HCT116 (cell line): ENCODE measurements around the gene TNFSF9. TPM values are rescaled to one million over a fixed set of nuclear protein-coding genes. Genes with fewer than 3 reads are reported as not detected.
A peak's percentile ranks its signal among the peaks of the same experiment; 100 is the strongest.

Experiments
- ATAC-seq: fragments of 200-7000 bp; cut with Tn5 transposase; 2 replicates; pipeline ENCODE4 v1.9.1; 2020; ENCODE audit warnings: mild to moderate bottlenecking, moderate library complexity
- BruUV-seq: library from RNA; stranded (reverse); fragments of 400-500 nt; replicated peaks from 2 replicates; lab custom pipeline; 2021; lab: Mats Ljungman, UMichigan
- CTCF ChIA-PET: fragments of 300-600 bp; sonication (Branson Sonifier 250); formaldehyde crosslinking; loops from one replicate; lab custom pipeline; 2021; ENCODE audit warnings: antibody characterized with exemption; lab: Charles Lee
- POLR2A ChIA-PET: fragments of 300-600, 350-600 bp; sonication (Branson Sonifier 250); formaldehyde crosslinking; loops from one replicate; lab custom pipeline; 2021; ENCODE audit warnings: antibody characterized with exemption; lab: Charles Lee
- RAD21 ChIA-PET, 2 experiments: fragments of 300-600 bp; sonication (Branson Sonifier 250); formaldehyde crosslinking; loops; one replicate each; lab custom pipeline; 2023; ENCODE audit warnings: low total read pairs in 2 of 2; ENCODE audit not compliant: uncharacterized antibody in 2 of 2, unreplicated experiment in 2 of 2, low non-redundant PET in 1 of 2; lab: Charles Lee
- DNase-seq: peaks from one replicate; pipeline ENCODE4 v3.0.0-alpha.2; 2010; ENCODE audit warnings: low read depth, low spot score
- H2AFZ ChIP-seq: fragments of 200-600 bp; shearing (Covaris generic), sonication (generic); 2 replicates; pipeline ENCODE4 v1.6.1; 2017; ENCODE audit warnings: low read depth, mixed run types, mixed read lengths, antibody characterized with exemption, low read length; ENCODE audit not compliant: poor library complexity, severe bottlenecking
- H3K27ac ChIP-seq: 2 replicates; pipeline ENCODE4 v1.5.1; 2012; ENCODE audit warnings: low read depth, low read length
- H3K27me3 ChIP-seq: fragments of 200-600 bp; sonication (generic); 2 replicates; pipeline ENCODE4 v1.6.1; 2016; ENCODE audit warnings: mixed run types, low read length, mixed read lengths; ENCODE audit not compliant: insufficient read depth
- H3K36me3 ChIP-seq, 2 experiments: fragments of 200-500 bp in 1 of 2; fragments of 200-600 bp in 1 of 2; sonication (Bioruptor generic) in 1 of 2; sonication (generic) in 1 of 2; 2 replicates each; pipeline versions ENCODE4 v1.5.1 to v1.6.1; 2014 to 2016; ENCODE audit warnings: low read length in 2 of 2, inconsistent platforms in 1 of 2, mixed read lengths in 1 of 2, mixed run types in 1 of 2; ENCODE audit not compliant: insufficient read depth in 2 of 2, control insufficient read depth in 1 of 2
- H3K4me1 ChIP-seq, 2 experiments: fragments of 200-600 bp in 1 of 2; sonication (generic) in 1 of 2; 2 replicates each; pipeline versions ENCODE4 v1.5.1 to v1.6.1; 2012 to 2017; ENCODE audit warnings: low read length in 2 of 2, inconsistent platforms in 1 of 2, mild to moderate bottlenecking in 1 of 2, mixed read lengths in 1 of 2, mixed run types in 1 of 2, moderate library complexity in 1 of 2; ENCODE audit not compliant: insufficient read depth in 2 of 2, control insufficient read depth in 1 of 2
- H3K4me2 ChIP-seq: fragments of 200-600 bp; sonication (generic); 2 replicates; pipeline ENCODE4 v1.6.1; 2017; ENCODE audit warnings: mixed run types, low read length, mixed read lengths
- H3K4me3 ChIP-seq, 2 experiments: fragments of 200-600 bp in 1 of 2; sonication (generic) in 1 of 2; replicated peaks in 1 of 2; 2 replicates each; pipeline ENCODE4 v1.5.1; 2011 to 2016; ENCODE audit warnings: low read length in 2 of 2, control low read depth in 1 of 2, low read depth in 1 of 2, mild to moderate bottlenecking in 1 of 2, mixed read lengths in 1 of 2, mixed run types in 1 of 2
- H3K79me2 ChIP-seq: fragments of 200-600 bp; sonication (generic); 2 replicates; pipeline ENCODE4 v1.6.1; 2017; ENCODE audit warnings: mild to moderate bottlenecking, mixed run types, low read length, moderate library complexity, mixed read lengths; ENCODE audit not compliant: insufficient read depth
- H3K9ac ChIP-seq: fragments of 200-600 bp; sonication (generic); 2 replicates; pipeline ENCODE4 v1.6.1; 2016; ENCODE audit warnings: low read length, mixed read lengths
- H3K9me2 ChIP-seq: fragments of 200-600 bp; sonication (generic), shearing (Covaris generic); 2 replicates; pipeline ENCODE4 v1.6.1; 2017; ENCODE audit warnings: mixed run types, mild to moderate bottlenecking, moderate library complexity; ENCODE audit not compliant: insufficient read depth
- H3K9me3 ChIP-seq, 2 experiments: fragments of 200-500 bp in 1 of 2; fragments of 200-600 bp in 1 of 2; sonication (Bioruptor generic) in 1 of 2; sonication (generic) in 1 of 2; 2 replicates each; pipeline ENCODE4 v1.6.1; 2014 to 2017; ENCODE audit warnings: low read length in 2 of 2, mixed read lengths in 2 of 2, inconsistent platforms in 1 of 2, low read depth in 1 of 2, mild to moderate bottlenecking in 1 of 2, mixed run types in 1 of 2, moderate library complexity in 1 of 2; ENCODE audit not compliant: control insufficient read depth in 1 of 2, insufficient read depth in 1 of 2
- H4K20me1 ChIP-seq: fragments of 200-600 bp; sonication (generic), shearing (Covaris generic); 2 replicates; pipeline ENCODE4 v1.6.1; 2017; ENCODE audit warnings: mixed run types, mild to moderate bottlenecking, moderate library complexity; ENCODE audit not compliant: insufficient read depth
- CBX3 ChIP-seq: IDR thresholded peaks from 2 replicates; pipeline ENCODE4 v1.6.1; 2012; ENCODE audit warnings: low read depth
- EZH2phosphoT487 ChIP-seq: fragments of 200-600 bp; IDR thresholded peaks from 2 replicates; pipeline ENCODE4 v1.6.1; 2018; ENCODE audit warnings: antibody characterized with exemption, borderline replicate concordance
- POLR2AphosphoS5 ChIP-seq: IDR thresholded peaks from 2 replicates; pipeline ENCODE4 v1.6.1; 2011; ENCODE audit warnings: mild to moderate bottlenecking, low read depth, low read length, moderate library complexity
- RAD21 ChIP-seq: IDR thresholded peaks from 2 replicates; pipeline ENCODE4 v1.6.1; 2012; ENCODE audit warnings: low read depth, mild to moderate bottlenecking
- SP1 ChIP-seq: IDR thresholded peaks from 2 replicates; pipeline ENCODE4 v1.6.1; 2012; ENCODE audit warnings: low read depth
- SRF ChIP-seq: IDR thresholded peaks from 2 replicates; pipeline ENCODE4 v1.6.1; 2012; ENCODE audit warnings: low read depth
- ZFX ChIP-seq: fragments of 450-650 bp; IDR thresholded peaks from 2 replicates; pipeline ENCODE4 v1.6.1; 2017
- ZNF274 ChIP-seq: fragments of 200-500 bp; sonication (Bioruptor generic); IDR thresholded peaks from 2 replicates; pipeline ENCODE4 v1.6.1; 2014; ENCODE audit warnings: mild to moderate bottlenecking, low read depth, low read length, inconsistent platforms
- intact Hi-C: fragments of 100-400 bp; cut with micrococcal nuclease; formaldehyde crosslinking; loops from 2 replicates; pipeline ENCODE4 v1.10.0; 2022
- total RNA-seq: library from RNA; stranded (reverse); gene quantifications from one replicate; pipeline ENCODE4 v1.2.1, GENCODE V29; 2021; ENCODE audit not compliant: unreplicated experiment

TNFSF9 gene
- total RNA-seq, 1 experiment from 2014 or later = 25.1 TPM

DNA sequence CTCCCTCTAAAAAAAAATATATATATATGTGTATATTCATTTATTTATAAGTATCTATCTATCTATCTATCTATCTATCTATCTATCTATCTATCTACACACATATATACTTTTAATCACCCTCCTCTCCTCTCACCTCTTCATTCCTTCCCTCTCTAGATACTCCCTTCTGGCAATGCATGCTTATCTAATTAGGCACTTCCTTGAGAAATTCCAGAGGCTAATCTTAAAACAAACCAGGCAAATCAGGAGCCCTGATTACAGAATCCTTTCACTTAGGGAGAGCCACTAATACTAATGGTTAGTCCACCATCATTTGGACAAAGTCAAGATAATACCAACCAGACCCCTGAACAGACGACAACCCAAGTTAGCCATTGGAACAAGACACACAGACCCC lies 42.5 kb downstream of the TNFSF9 start:
- Histone ChIP-seq H4K20me1 (no peaks in the 10 kb centered on the region), H3K4me2 (no peak overlapping the region), H3K4me1 (peaks cover 20 to 24% of the 10 kb centered on the region in 2 experiments), H3K9ac (no peak overlapping the region), H3K4me3 (no peak overlapping the region), H3K79me2 (no peaks in the 10 kb centered on the region), H3K9me3 (peaks cover 0 to 5% of the 10 kb centered on the region in 2 experiments; a peak in 1 of 4 replicates), H3K9me2 (no peaks in the 10 kb centered on the region), H3K27ac (no peak overlapping the region), H3K27me3 (no peaks in the 10 kb centered on the region), H3K36me3 (no peaks in the 10 kb centered on the region), H2AFZ (no peak overlapping the region)
- TF ChIP-seq ZNF274 (no peak), SRF (no peak), RAD21 (no peak)
- ATAC-seq (no peak), DNase-seq (no peak)
- BruUV-seq = no TSS peak
- POLR2A ChIA-PET = no interaction called here
- intact Hi-C loops = no loop called here
- CTCF ChIA-PET = no interaction called here
- RAD21 ChIA-PET = no interaction called here

DNA sequence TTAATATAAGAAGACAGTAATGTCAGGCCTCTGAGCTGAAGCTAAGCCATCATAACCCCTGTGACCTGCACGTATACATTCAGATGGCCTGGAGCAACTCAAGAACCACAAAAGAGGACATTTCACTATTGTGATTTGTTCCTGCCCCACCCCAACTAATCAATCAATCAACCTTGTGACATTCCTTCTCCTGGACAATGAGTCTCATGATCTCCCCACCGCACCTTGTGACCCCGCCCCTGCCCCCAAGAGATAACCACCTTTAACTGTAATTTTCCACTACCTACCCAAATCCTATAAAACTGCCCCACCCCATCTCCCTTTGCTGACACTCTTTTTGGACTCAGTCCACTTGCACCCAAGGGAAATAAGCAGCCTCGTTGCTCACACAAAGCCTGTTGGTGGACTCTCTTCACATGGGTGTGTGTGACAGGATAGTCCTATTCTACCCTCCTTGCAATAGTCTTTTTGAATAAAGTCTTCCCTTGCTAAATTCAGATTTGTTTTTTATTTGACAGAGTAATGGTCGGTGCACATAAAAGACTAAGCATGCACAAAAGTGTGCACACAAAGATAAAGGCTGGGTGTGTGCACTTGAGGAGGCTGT lies 46.1 kb downstream of the TNFSF9 start:
- ChIA-PET RAD21 (no interaction called here), CTCF (no interaction called here), POLR2A (no interaction called here)
- Histone ChIP-seq H3K27ac (peak overlapping the region; percentile 75), H3K4me2 (peak overlapping the region; percentile 55), H3K4me1 (peaks cover 39 to 47% of the 10 kb centered on the region in 2 experiments), H3K36me3 (no peaks in the 10 kb centered on the region), H4K20me1 (no peaks in the 10 kb centered on the region), H3K9ac (no peak overlapping the region), H3K9me2 (no peaks in the 10 kb centered on the region), H3K4me3 (no peak overlapping the region), H2AFZ (no peak overlapping the region), H3K9me3 (no peaks in the 10 kb centered on the region), H3K27me3 (no peaks in the 10 kb centered on the region), H3K79me2 (no peaks in the 10 kb centered on the region)
- ATAC-seq (peak; percentile 10; the same call in 1 of the 2 replicates), DNase-seq (no peak)
- no TSS peak for BruUV-seq
- TF ChIP-seq CBX3 (peak; percentile 26; the same call in 1 of the 2 replicates), SP1 (peak; percentile 50; the same call in 1 of the 2 replicates), ZFX (no peak), EZH2phosphoT487 (no peak), POLR2AphosphoS5 (no peak)
- TF ChIP-seq, all 23 proteins: peak for 2
- intact Hi-C loops = no loop called here
